ENCODE measurements around the gene C2orf78. TPM values are rescaled to one million over a fixed set of nuclear protein-coding genes. Genes with fewer than 3 reads are reported as not detected.

The C2orf78 gene
- total RNA-seq, 1 donor from 2014 or later, result not detected

GRCh38 chr2:73852020-73852419 is 68.0 kb downstream of the C2orf78 start:
- no peak for DNase-seq (ENCODE audit: low spot score)
- no peak overlapping the region for H3K27ac Mint-ChIP-seq (ENCODE audit: unreplicated experiment)
- no peak overlapping the region for H3K4me3 Mint-ChIP-seq (ENCODE audit: unreplicated experiment)
- no peaks in the 10 kb centered on the region for H3K27me3 Mint-ChIP-seq (ENCODE audit: unreplicated experiment)
- no peak for TF ChIP-seq CTCF (IDR thresholded peaks at IDR 0.05; ENCODE audit: unreplicated experiment)
- peaks cover 10% of the 10 kb centered on the region for H3K4me1 Mint-ChIP-seq (ENCODE audit: unreplicated experiment)
- H3K9me3 Mint-ChIP-seq (ENCODE audit: unreplicated experiment), result no peaks in the 10 kb centered on the region
- peaks cover 29% of the 10 kb centered on the region for H3K36me3 Mint-ChIP-seq (ENCODE audit: low read depth, unreplicated experiment)

GRCh38 chr2:73855526-73855925 is 71.5 kb downstream of the C2orf78 start:
- Mint-ChIP-seq H3K27me3 (ENCODE audit: unreplicated experiment) (peaks cover 2% of the 10 kb centered on the region), H3K27ac (ENCODE audit: unreplicated experiment) (no peak overlapping the region), H3K9me3 (ENCODE audit: unreplicated experiment) (no peaks in the 10 kb centered on the region), H3K4me3 (ENCODE audit: unreplicated experiment) (no peak overlapping the region), H3K36me3 (ENCODE audit: low read depth, unreplicated experiment) (peaks cover 20% of the 10 kb centered on the region), H3K4me1 (ENCODE audit: unreplicated experiment) (peaks cover 11% of the 10 kb centered on the region)
- TF ChIP-seq CTCF (IDR thresholded peaks at IDR 0.05; ENCODE audit: unreplicated experiment), result no peak
- DNase-seq (ENCODE audit: low spot score), result no peak

GRCh38 chr2:73856214-73856613 is 72.2 kb downstream of the C2orf78 start:
- Mint-ChIP-seq H3K36me3 (ENCODE audit: low read depth, unreplicated experiment) (peaks cover 17% of the 10 kb centered on the region), H3K4me3 (ENCODE audit: unreplicated experiment) (no peak overlapping the region), H3K9me3 (ENCODE audit: unreplicated experiment) (no peaks in the 10 kb centered on the region), H3K27me3 (ENCODE audit: unreplicated experiment) (peaks cover 2% of the 10 kb centered on the region), H3K27ac (ENCODE audit: unreplicated experiment) (no peak overlapping the region), H3K4me1 (ENCODE audit: unreplicated experiment) (peaks cover 11% of the 10 kb centered on the region)
- no peak for TF ChIP-seq CTCF (IDR thresholded peaks at IDR 0.05; ENCODE audit: unreplicated experiment)
- DNase-seq (ENCODE audit: low spot score), result no peak

GRCh38 chr2:73859721-73860586 is 76.0 kb downstream of the C2orf78 start:
- Mint-ChIP-seq H3K4me3 (ENCODE audit: unreplicated experiment) (no peak overlapping the region), H3K27ac (ENCODE audit: unreplicated experiment) (no peak overlapping the region), H3K27me3 (ENCODE audit: unreplicated experiment) (peaks cover 2% of the 10 kb centered on the region), H3K9me3 (ENCODE audit: unreplicated experiment) (no peaks in the 10 kb centered on the region), H3K36me3 (ENCODE audit: low read depth, unreplicated experiment) (peaks cover 17% of the 10 kb centered on the region), H3K4me1 (ENCODE audit: unreplicated experiment) (peaks cover 11% of the 10 kb centered on the region)
- TF ChIP-seq CTCF (IDR thresholded peaks at IDR 0.05; ENCODE audit: unreplicated experiment), result no peak
- DNase-seq (ENCODE audit: low spot score), result no peak

GRCh38 chr2:73862987-73863386 is 79.0 kb downstream of the C2orf78 start:
- Mint-ChIP-seq H3K27ac (ENCODE audit: unreplicated experiment) (no peak overlapping the region), H3K36me3 (ENCODE audit: low read depth, unreplicated experiment) (peaks cover 9% of the 10 kb centered on the region), H3K4me3 (ENCODE audit: unreplicated experiment) (no peak overlapping the region), H3K27me3 (ENCODE audit: unreplicated experiment) (peaks cover 2% of the 10 kb centered on the region), H3K9me3 (ENCODE audit: unreplicated experiment) (no peaks in the 10 kb centered on the region), H3K4me1 (ENCODE audit: unreplicated experiment) (no peaks in the 10 kb centered on the region)
- DNase-seq (ENCODE audit: low spot score), result no peak
- no peak for TF ChIP-seq CTCF (IDR thresholded peaks at IDR 0.05; ENCODE audit: unreplicated experiment)

Data from endothelial cell (in vitro differentiated cells).